Left renal pelvis (tissue), 4 donors: ENCODE measurements around the gene LMAN1L. TPM values are rescaled to one million over a fixed set of nuclear protein-coding genes. Genes with fewer than 3 reads are reported as not detected.

Source experiments
- DNase-seq, 4 donors: peaks; one replicate each; pipeline ENCODE4 v3.0.0-alpha.2; 2013; ENCODE audit warnings: low read depth in 4 of 4, low spot score in 3 of 4
- polyA plus RNA-seq, 4 donors: library from polyadenylated mRNA; unstranded; fragments of 120-200 nt; gene quantifications; one replicate each; pipeline ENCODE4 v1.2.1, GENCODE V29; 2013; ENCODE audit not compliant: insufficient read length in 4 of 4

LMAN1L gene
- polyA plus RNA-seq, 4 donors = not detected

DNA sequence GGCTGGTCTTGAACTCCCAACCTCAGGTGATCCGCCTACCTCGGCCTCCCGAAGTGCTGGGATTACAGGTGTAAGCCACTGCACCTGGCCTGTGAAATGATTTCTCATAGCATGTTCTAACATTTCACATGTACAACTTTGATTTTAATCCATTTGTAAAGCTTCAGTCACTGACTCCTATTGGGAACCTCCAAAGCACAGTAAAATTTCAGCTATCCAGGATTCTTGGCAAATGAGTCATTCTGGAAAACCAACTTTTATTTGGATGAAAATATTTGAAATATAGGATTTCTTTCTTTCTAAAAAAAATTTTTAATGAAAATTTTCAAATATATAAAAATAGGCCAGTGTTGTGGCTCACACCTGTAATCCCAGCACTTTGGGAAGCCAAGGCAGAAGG, 2.7 kb upstream of the LMAN1L start:
- DNase-seq = no peak

DNA sequence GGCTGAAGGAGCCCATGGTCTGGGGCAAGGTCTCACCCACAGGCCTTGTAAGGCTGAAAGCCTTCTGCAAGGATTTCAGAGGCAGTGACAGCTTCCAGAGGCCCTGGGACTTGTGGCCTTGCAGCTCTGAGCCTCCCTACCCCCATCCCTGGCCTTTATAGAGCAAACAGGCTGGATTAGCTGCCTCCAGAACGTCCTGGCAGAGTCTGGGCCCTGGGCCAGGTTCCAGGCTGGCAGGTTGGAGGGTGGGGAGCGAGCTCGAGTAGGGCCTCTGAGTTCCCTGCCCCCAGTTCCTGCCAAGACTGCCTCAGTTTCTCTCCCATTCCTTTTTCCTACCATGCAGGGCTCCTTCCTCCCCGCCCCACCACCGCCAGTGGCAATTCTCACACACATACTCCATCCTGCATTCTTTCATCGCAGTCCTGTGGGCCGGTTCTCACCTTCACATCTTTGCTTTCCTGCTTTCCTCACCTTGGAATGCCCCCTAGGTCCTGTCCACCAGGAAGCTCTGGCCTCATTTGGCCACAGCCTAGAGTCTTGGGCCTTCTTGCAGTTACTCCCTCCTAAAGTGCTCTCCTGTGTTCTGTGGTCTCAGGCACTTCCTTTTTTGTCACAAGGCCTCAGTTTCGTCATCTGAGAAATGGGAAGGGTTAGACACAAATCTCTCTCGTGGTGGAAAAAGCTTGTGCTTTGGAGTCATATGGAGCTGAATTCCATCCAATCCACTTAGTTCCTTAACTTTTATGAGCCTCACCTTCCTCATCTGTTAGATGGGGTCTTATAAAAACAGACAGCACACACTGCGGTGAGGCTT, 2.7 kb downstream of the LMAN1L start:
- no peak for DNase-seq

DNA sequence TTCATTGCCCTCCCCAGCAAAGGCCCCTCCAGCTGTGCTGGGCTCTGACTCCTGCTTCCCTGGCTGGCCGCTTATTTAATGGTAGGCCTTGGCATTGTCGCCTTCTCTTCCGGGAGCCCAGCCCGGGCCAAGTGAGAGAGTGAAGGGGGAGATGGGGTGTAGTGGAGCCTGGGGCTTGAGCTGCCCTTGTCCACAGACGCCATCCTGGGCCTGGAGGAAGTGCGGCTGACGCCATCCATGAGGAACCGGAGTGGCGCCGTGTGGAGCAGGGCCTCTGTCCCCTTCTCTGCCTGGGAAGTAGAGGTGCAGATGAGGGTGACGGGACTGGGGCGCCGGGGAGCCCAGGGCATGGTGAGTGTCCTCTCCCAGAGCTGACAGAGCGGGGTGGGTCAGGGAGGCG, 3.3 kb downstream of the LMAN1L start:
- no peak for DNase-seq

DNA sequence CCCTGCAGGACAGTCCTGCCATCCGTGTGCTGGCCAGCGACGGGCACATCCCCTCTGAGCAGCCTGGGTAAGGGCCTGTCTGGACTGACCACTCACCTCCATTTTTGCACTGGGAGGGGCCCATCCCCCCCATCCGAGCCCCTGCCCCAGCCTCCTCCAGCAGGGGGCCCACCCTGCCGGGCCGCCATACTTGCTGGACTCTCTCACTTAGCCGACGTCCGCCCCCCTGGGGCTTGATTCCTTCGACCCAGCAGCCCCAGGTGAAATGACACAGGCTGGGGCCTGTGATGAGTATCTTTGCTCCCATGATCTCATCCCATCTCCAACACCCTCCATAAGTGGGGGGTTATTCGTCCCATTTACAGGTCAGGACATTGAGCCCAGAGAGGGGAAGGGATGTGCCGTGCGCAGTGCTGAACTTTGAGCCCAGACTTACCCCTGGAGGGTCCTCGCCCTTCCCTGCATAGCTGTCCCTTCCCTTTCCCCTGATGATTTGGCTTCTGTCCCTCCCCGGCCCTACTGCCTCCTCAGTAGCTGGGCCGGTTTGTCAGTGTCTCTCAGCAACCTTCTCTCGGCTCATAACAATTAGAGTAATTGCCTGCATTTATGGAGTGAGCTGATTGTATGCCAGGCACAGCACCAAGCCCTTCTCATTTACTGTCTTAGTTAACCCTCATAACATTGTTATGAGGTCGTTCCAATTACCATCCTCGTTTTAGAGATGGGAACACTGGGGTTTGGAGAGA, 4.2 kb downstream of the LMAN1L start:
- DNase-seq = no peak

DNA sequence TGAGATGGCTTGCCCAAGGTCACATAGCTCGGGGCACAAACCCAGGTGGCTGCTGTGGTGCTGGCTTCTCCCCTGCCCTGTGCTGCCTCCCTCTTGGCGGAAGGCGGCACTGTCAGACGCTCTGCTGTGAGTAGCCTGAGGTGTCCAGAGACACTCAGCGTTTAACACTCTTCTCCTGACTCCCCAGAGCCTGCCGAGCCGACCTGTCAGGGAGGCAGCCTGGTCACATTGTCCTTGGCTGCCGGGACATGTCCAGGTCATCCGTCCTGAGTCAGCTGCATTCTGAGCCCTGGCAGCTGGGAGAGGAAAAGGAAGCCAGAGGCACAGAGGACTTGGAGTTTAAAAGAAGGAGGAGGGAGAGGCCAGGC, 4.7 kb downstream of the LMAN1L start:
- DNase-seq = no peak

DNA sequence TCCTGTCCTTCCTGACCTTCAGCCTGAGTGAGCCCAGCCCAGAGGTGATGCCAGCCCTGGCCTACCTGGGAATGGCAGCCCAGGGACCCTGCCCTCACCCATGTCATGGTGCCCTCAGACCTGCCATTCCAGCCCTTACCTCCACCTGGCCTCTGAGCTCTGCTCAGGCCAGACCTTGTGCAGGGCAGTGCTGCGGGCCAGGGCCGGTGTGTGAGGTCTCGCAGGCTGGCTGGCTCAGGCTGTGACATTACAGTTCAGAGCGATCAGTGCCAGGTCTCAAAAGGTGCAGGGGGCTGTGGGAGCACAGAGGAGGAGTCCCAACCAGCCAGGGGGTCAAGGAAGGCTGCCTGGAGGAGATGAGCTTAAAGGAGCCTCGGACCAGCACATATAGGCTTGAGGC, 7.4 kb downstream of the LMAN1L start:
- DNase-seq = no peak

DNA sequence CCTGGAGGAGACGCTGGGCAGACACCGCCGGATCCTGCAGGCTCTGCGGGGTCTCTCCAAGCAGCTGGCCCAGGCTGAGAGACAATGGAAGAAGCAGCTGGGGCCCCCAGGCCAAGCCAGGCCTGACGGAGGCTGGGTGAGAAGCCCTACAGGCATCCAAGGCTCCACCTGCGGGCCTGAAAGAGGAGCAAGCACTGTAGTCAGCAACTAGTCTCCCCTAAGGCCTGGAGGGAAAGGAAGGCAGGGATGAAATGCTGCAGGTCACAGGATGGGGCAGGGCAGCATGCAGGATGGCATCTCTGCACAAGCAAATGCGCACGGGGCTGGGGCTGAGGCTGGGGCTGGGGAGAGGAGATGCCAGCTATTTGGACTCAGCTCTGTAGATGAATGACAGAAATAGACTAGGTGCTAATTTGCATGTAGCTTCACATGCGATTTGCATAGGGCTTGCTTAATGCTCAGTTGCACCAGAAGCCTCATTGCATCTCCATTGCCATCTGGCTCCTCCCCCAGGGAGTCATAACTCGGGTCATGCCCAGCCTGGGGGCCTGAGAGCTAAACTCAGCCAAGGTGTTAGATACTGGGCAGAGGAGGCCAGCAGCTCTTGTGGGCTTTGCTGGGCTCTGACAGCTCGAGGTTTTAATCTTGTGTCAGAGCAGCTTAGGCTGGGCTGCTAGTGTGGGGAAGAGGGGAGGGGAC, 8.6 kb downstream of the LMAN1L start:
- DNase-seq = no peak

DNA sequence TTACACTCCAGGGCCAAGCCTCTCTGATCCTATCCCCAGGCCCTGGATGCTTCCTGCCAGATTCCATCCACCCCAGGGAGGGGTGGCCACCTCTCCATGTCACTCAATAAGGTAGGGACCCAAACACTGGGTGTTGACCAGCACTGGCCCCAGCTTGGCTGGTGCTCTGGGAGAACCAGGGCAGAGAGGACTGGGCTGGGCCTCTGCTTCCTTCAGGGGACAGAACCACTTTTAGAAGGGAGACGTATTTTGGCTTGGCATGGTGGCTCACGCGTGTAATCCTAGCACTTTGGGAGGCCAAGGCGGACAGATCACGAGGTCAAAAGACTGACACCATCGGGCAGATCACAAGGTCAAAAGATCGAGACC, 9.1 kb downstream of the LMAN1L start:
- no peak for DNase-seq

DNA sequence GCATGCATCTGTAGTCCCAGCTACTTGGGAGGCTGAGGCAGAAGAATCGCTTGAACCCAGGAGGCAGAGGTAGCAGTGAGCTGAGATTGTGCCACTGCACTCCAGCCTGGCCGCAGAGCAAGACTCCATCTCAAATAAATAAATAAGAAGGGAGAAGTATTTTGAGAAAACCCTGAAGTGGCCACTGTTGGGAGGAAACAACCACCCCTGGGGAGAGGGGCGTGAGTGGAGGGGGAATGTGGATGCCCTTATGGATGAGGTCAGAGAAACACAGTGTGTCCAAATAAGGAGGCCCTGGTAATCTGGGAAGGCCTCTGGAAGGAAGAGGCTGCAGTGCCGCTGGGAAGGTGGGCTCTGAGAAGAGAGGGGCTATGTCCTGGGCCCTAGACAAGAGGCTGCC, 9.6 kb downstream of the LMAN1L start:
- no peak for DNase-seq

DNA sequence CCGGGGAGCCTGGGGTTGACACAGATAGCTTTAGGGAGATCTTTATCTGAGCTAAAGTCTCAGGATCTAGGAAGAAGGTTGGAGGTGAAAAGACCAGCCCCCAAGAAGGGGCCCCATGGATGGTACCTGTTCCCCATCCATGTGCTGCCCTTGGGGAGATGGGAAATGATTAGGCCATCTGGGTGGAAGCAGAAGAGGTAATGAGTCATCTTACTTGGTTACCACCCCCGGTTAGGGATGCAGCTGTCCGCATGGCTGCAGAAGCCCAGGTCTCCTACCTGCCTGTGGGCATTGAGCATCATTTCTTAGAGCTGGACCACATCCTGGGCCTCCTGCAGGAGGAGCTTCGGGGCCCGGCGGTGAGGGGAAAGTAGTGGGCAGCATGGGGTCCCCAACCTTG, 10.7 kb downstream of the LMAN1L start:
- no peak for DNase-seq

DNA sequence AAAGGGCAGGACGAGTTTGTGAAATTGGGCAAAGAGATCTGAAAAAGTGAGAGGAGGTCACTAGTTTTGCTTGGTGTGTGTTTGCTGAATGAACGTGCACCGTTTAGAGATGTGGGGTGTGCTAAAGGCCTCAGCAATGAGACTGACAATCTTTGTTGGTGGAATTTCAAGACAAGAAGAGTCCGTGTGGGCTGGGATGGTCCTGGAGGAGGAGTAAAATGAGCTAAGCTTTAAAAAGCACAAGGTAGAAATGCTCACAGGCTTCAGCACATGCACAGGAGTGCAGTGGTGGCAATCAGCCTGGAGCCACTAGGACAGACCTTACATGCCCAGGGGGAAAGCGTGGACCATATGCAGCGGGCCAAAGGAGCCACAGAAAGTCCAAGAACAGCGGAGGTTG, 12.3 kb downstream of the LMAN1L start:
- DNase-seq = no peak

DNA sequence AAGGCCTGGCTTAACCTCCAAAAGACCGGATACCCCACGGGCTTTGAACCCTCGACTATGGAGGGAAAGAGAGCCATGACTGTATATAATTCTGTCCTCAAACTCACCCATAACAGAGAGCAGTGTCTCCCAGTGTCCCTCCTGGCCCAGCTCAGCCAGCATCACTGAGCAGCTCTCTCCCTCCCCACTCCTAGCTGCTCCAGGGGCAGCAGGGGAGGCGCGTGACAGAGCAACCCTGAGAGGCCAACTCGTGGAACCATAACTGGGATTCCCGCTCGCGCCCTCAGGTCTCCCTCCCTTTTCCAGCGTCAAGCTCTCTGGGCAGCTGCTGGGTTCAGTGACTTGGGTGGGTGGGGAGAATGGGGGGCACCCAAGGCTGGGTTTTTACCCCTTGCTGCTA, 13.2 kb downstream of the LMAN1L start:
- DNase-seq = no peak

DNA sequence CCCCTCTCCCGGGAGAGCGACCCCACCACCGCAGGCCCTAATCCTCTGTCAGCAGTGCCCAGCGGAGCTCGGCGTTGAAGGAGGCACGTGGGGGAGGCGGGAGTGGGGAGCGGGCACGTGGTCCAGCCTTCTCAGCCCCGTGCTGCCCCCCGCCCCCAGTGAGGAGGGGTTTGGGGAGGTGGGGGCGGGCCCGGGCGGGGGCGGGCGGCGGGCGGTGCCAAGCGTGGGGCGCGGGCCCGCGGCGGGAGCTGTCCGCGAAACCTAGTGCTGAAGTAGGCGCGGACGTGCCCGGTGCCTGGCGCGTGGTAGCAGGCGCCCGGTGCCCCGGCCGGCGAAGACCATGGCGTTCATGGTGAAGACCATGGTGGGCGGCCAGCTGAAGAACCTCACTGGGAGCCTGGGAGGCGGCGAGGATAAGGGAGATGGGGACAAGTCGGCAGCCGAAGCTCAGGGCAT, 13.8 kb downstream of the LMAN1L start, which contains the start of gene CPLX3:
CPLX3 (plus strand) TSS at position 264 of the 456 bp plus-strand sequence; CDS start at position 341, 77 bp downstream.
- no peak for DNase-seq

DNA sequence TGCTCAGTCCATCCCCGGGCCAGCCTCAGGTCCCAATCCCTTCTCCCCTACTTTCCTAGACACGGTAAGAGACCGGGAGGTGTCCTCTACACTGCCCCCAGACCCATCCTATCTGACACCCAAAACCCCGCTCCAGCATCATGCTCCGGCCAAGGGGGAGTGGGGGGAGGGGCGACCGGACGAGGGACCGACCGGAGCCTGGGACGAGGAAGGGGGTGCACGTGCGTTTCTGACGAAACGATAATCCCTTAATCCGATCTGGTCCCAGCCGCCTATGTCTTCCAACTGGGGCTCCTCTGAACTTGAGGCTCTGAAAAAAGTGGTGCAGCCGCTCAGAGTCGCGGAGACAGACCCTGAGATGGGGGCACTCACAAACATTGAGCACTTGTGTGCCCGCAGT, 14.3 kb downstream of the LMAN1L start:
- DNase-seq = no peak

DNA sequence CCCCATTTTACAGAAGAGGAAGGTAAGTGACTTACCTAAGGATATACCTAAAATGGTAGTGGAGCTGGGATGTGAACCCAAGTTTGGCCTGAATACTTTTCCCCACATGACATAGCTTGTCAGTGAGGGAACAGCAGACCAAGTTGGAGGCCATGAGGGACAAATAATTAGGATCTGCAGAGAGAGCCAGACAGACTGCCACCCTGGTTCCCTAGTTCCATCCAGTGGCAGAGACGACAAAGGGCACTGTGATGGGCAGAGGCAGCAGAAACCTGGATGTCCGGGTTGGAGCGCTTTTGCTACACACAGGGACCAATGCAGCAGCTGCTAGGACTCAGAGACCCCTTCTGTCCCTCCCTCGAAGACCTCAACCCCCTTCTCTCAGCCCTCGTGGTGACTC, 15.0 kb downstream of the LMAN1L start:
- DNase-seq = no peak

DNA sequence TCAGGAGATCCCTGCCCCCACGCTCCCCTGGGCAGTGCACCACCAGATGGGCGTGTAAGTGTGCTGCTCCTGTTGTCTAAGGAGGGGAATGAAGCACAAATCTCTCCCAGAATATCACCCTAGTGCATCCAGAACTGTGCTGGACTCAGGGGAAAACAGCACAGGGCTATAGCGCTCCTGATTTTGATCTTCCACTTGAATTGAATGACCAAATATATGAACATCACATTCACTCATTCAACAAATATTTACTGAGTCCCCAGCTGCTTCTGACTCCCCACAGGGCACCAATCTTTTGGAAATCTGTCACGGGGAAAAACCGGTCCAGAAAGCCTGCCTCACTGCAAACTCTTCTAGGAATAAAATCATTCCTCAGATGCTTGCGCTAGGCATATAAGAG, 16.2 kb downstream of the LMAN1L start:
- no peak for DNase-seq

DNA sequence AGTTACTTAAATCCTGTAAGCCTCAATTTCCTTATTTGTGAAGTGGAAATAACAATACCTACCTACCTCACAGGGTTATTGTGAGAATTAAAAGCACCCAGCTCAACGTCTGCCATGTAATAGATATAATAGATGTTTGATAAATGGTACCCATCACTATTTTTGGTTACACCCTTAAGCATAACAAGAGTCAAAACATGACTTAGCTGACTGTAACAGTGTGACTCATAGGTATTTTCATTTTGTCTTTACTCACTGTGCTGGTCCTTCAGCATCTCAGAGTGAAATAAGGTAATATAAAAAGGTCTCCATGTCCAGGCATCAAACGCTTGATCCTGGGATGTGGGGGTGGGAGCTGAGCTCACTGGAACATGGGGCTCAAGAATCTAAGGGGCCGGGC, 16.9 kb downstream of the LMAN1L start:
- DNase-seq = no peak

DNA sequence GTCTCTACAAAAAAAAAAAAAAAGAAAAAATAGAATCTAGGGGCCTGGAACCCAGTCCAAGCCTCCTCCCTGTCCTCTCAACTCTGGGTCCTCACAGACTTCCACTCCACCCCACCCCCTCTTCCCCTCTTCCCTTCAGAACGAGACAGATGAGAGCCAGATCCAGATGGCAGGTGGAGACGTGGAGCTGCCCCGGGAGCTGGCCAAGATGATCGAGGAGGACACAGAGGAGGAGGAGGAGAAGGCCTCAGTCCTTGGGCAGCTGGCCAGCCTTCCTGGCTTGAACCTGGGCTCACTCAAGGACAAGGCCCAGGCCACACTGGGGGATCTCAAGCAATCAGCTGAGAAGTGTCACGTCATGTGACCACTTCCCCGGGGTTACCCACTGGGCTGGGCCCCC, 17.4 kb downstream of the LMAN1L start:
- no peak for DNase-seq

DNA sequence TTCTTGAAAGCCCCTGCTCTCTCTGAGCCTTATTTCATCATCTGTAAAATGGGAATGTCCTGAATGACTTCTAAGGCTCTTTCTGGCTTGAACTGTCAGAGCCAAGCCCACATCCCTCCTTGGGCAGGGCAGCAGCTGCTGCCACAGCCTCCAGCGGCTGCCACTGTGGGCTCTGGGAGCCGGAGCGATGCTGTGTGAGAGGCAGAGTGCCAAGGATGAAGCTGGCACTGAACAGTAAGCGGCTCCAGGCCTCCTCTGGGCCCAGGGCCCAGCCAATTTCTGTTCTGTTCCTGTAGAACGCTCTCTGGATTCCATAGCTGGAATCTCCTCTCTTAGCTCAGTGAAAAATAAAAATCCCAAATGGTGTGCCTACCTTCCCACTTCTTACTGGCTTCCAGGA, 18.2 kb downstream of the LMAN1L start:
- no peak for DNase-seq

DNA sequence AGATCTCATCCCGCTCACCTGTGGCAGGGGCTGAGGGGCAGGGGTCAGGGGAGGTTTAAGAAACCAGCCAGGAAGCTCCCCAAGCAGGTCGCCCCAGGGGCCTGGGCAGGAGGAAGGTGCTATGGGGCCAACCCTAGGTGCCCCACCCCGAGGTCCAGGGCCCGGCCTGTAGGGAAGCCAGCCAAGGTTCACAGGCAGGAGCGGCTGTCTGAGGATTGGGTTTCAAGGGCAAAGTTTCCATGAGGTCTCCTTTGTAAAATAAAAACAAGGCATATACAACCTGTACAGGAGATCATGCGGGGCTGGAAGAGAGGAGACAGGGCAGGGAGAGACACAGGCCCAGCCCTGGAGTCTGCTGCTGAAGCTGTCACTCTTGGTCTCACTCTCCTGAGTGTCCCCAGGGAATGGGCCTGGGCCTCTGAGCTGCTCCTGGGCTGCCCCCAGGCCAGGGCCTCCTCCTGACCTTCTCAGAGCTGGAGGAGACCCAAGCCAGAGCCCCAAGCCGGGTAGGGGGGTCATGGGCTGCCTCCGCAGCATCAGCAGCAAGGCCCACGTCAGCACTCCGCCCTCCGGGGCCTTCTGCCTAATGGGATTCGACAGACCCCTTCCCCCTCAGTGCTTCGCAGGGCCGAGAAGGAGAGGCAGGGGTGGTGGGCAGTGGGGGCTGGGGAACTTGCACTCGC, 19.3 kb downstream of the LMAN1L start:
- no peak for DNase-seq

DNA sequence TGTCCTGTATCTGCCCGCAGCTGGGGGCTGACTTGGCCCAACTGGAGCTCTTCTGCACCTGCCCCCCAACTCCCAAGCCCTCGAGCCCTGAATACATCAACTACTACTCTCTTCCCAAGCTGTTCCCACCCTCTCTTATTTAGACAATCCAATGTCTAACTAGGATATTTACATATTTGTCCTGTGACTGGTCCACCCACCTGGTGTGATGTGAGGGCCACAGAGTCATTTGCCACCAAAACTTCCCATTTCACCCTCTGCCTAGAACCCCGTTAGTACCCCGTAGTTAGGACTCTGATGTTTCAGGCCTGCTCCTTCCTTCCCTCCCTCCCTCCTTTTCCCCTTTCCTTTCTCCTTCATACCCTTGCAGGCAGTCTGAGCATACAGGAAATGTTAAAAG, 20.2 kb downstream of the LMAN1L start:
- DNase-seq = no peak
